PC-3 (cell line): ENCODE data around the gene C12orf57. TPM values are rescaled to one million over a fixed set of nuclear protein-coding genes. Genes with fewer than 3 reads are reported as not detected.

Experiments
- ATAC-seq: fragments of 200-7000 bp; cut with Tn5 transposase; 2 replicates; pipeline ENCODE4 v1.9.1; 2020; ENCODE audit warnings: mild to moderate bottlenecking, moderate library complexity
- BruUV-seq: library from RNA; stranded (reverse); fragments of 400-500 nt; replicated peaks from 2 replicates; lab custom pipeline; 2021; lab: Mats Ljungman, UMichigan
- CTCF ChIA-PET: fragments of 300-600 bp; sonication (Branson Sonifier 250); formaldehyde crosslinking; loops from one replicate; lab custom pipeline; 2022; ENCODE audit warnings: antibody characterized with exemption; lab: Charles Lee
- POLR2A ChIA-PET: fragments of 300-600 bp; sonication (Branson Sonifier 250); formaldehyde crosslinking; loops from one replicate; lab custom pipeline; 2022; ENCODE audit warnings: antibody characterized with exemption; ENCODE audit not compliant: unreplicated experiment; lab: Charles Lee
- DNase-seq: peaks from one replicate; pipeline ENCODE4 v3.0.0-alpha.2; 2015
- H2AFZ ChIP-seq: fragments of 300-600 bp; sonication (generic); 2 replicates; pipeline ENCODE4 v1.6.0; 2016; ENCODE audit warnings: antibody characterized with exemption, low read length
- H3F3A ChIP-seq: fragments of 300-600 bp; sonication (generic); one replicate; pipeline ENCODE4 v1.6.0; 2017; ENCODE audit warnings: antibody characterized with exemption, low read length, control low read depth, mild to moderate bottlenecking; ENCODE audit not compliant: unreplicated experiment
- H3K27ac ChIP-seq: fragments of 300-600 bp; sonication (generic); 2 replicates; pipeline ENCODE4 v1.5.1; 2016; ENCODE audit warnings: mild to moderate bottlenecking, low read length
- H3K27me3 ChIP-seq: fragments of 300-600 bp; sonication (generic); 2 replicates; pipeline ENCODE4 v1.6.1; 2016; ENCODE audit warnings: low read length, mixed read lengths
- H3K36me3 ChIP-seq: fragments of 300-600 bp; sonication (generic); 2 replicates; pipeline ENCODE4 v1.6.1; 2016; ENCODE audit warnings: low read depth, mixed run types, low read length, mixed read lengths
- H3K4me1 ChIP-seq: fragments of 300-600 bp; sonication (generic); 2 replicates; pipeline ENCODE4 v1.5.1; 2016; ENCODE audit warnings: low read length; ENCODE audit not compliant: insufficient read depth
- H3K4me2 ChIP-seq: fragments of 300-600 bp; sonication (generic); 2 replicates; pipeline ENCODE4 v1.6.0; 2016; ENCODE audit warnings: low read length
- H3K4me3 ChIP-seq: fragments of 300-600 bp; sonication (generic); 2 replicates; pipeline ENCODE4 v1.5.1; 2016; ENCODE audit warnings: mild to moderate bottlenecking, low read length, mixed read lengths
- H3K79me2 ChIP-seq: fragments of 300-600 bp; sonication (generic); 2 replicates; pipeline ENCODE4 v1.6.1; 2017; ENCODE audit warnings: low read length, mixed read lengths
- H3K9ac ChIP-seq: fragments of 300-600 bp; sonication (generic); 2 replicates; pipeline ENCODE4 v1.6.0; 2016; ENCODE audit warnings: mild to moderate bottlenecking, low read length
- H3K9me2 ChIP-seq: fragments of 300-600 bp; sonication (generic); replicated peaks from 2 replicates; pipeline ENCODE4 v1.6.1; 2016; ENCODE audit warnings: mixed run types, low read length, mixed read lengths
- H3K9me3 ChIP-seq: fragments of 300-600 bp; sonication (generic); 2 replicates; pipeline ENCODE4 v1.6.1; 2016; ENCODE audit warnings: low read length, mixed read lengths
- H4K20me1 ChIP-seq: fragments of 300-600 bp; sonication (generic); 2 replicates; pipeline ENCODE4 v1.6.1; 2016; ENCODE audit warnings: low read length, mixed read lengths
- EZH2 ChIP-seq: fragments of 300-600 bp; sonication (generic); IDR thresholded peaks from one replicate; pipeline ENCODE4 v1.6.1; 2017; ENCODE audit warnings: antibody characterized with exemption, mild to moderate bottlenecking, low read length; ENCODE audit not compliant: unreplicated experiment
- EZH2phosphoT487 ChIP-seq: fragments of 300-600 bp; sonication (generic); IDR thresholded peaks from 2 replicates; pipeline ENCODE4 v1.6.1; 2018; ENCODE audit warnings: mild to moderate bottlenecking, antibody characterized with exemption, low read length, borderline replicate concordance
- intact Hi-C: fragments of 100-400 bp; cut with micrococcal nuclease; formaldehyde crosslinking; loops from 2 replicates; pipeline ENCODE4 v1.9.0; 2023
- total RNA-seq: library from RNA; depleted of rRNA; stranded (reverse); fragments of >200 nt; gene quantifications from 2 replicates; pipeline ENCODE4 v1.2.3, GENCODE V29; 2014
- TF ChIP-seq, protein P1 (sequence below): fragments of 300-600 bp; sonication (generic); conservative IDR thresholded peaks from 2 replicates; pipeline ENCODE4 v1.5.1; 2017; ENCODE audit warnings: antibody characterized with exemption, low read depth, mild to moderate bottlenecking, low read length

Gene C12orf57
- total RNA-seq, 1 experiment from 2014 or later: 125 TPM

DNA sequence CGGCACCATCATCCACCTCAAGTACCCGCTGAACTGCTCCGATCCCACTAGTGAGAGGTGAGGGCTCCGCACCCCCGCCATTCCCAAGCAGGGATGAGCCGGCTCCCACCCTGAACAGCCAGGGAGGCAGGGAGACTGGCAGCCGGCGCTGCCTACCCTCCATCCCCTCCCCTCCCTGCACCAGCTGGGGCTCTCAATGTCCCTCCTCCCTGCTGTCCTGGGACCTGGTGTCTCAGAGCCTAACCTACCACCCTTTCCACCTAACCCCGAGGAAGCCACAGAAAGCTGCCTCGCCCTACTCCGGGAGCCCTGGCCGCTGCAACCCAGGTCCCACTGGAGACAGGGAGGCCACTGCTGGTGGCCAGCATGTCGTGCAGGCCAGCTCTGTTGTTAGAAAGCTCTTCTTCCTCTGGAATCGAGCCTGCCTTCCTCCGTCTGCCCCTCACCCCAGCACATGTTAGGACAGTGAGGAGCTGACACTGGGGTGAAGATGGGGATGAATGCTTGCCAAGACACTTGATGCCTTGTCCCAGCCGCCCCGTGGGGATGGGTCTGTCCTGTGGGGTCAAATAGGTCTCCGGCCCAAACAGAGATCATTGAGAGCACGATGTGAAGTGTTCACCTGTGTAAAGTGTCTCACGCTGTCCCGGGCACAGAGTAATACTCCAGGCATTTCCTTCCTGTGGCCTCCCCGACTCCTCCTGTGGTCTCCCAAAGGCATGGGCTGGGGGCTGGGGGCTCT lies 8.5 kb downstream of the C12orf57 start:
- no TSS peak for BruUV-seq
- no peak overlapping the region for H3K4me3 ChIP-seq
- ChIA-PET POLR2A (no interaction called here), CTCF (no interaction called here)
- no peaks in the 10 kb centered on the region for H3K79me2 ChIP-seq
- no peaks in the 10 kb centered on the region for H3K9me2 ChIP-seq
- H3K9me3 ChIP-seq: no peaks in the 10 kb centered on the region
- no peaks in the 10 kb centered on the region for H3K27me3 ChIP-seq
- no peaks in the 10 kb centered on the region for H4K20me1 ChIP-seq
- H2AFZ ChIP-seq: no peak overlapping the region
- no peaks in the 10 kb centered on the region for H3K36me3 ChIP-seq
- no peak overlapping the region for H3K9ac ChIP-seq
- DNase-seq (no peak), ATAC-seq (no peak)
- no peak overlapping the region for H3K27ac ChIP-seq
- H3K4me1 ChIP-seq: no peaks in the 10 kb centered on the region
- H3K4me2 ChIP-seq: no peak overlapping the region
- no peaks in the 10 kb centered on the region for H3F3A ChIP-seq
- no peak for TF ChIP-seq EZH2phosphoT487
- no peak for TF ChIP-seq EZH2
- TF ChIP-seq, protein P1, sequence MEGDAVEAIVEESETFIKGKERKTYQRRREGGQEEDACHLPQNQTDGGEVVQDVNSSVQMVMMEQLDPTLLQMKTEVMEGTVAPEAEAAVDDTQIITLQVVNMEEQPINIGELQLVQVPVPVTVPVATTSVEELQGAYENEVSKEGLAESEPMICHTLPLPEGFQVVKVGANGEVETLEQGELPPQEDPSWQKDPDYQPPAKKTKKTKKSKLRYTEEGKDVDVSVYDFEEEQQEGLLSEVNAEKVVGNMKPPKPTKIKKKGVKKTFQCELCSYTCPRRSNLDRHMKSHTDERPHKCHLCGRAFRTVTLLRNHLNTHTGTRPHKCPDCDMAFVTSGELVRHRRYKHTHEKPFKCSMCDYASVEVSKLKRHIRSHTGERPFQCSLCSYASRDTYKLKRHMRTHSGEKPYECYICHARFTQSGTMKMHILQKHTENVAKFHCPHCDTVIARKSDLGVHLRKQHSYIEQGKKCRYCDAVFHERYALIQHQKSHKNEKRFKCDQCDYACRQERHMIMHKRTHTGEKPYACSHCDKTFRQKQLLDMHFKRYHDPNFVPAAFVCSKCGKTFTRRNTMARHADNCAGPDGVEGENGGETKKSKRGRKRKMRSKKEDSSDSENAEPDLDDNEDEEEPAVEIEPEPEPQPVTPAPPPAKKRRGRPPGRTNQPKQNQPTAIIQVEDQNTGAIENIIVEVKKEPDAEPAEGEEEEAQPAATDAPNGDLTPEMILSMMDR: no peak
- intact Hi-C loops: no loop called here

GRCh38 chr12:6952863-6953441 lies 9.1 kb downstream of the C12orf57 start:
- Histone ChIP-seq H3K27me3 (no peaks in the 10 kb centered on the region), H3K9me2 (no peaks in the 10 kb centered on the region), H3K4me2 (no peak overlapping the region), H3K27ac (no peak overlapping the region), H3K79me2 (no peaks in the 10 kb centered on the region), H4K20me1 (no peaks in the 10 kb centered on the region), H3K4me1 (no peaks in the 10 kb centered on the region), H3F3A (no peaks in the 10 kb centered on the region), H2AFZ (no peak overlapping the region), H3K4me3 (no peak overlapping the region), H3K9me3 (no peaks in the 10 kb centered on the region), H3K9ac (no peak overlapping the region), H3K36me3 (no peaks in the 10 kb centered on the region)
- ChIA-PET CTCF (no interaction called here), POLR2A (no interaction called here)
- ATAC-seq: no peak
- BruUV-seq: no TSS peak
- intact Hi-C loops: no loop called here
- no peak for DNase-seq
- TF ChIP-seq EZH2: no peak
- no peak for TF ChIP-seq EZH2phosphoT487
- TF ChIP-seq, protein P1: no peak
